Panc1 (cell line): ENCODE measurements around the gene SSH3. TPM values are rescaled to one million over a fixed set of nuclear protein-coding genes. Genes with fewer than 3 reads are reported as not detected.

Experiments used
- ATAC-seq: fragments of 200-7000 bp; cut with Tn5 transposase; 2 replicates; pipeline ENCODE4 v1.9.1; 2020; ENCODE audit warnings: mild to moderate bottlenecking, moderate library complexity
- BruUV-seq: library from RNA; stranded (reverse); fragments of 400-500 nt; replicated peaks from 2 replicates; lab custom pipeline; 2021; lab: Mats Ljungman, UMichigan
- CTCF ChIA-PET: fragments of 300-600 bp; sonication (Branson Sonifier 250); formaldehyde crosslinking; loops from one replicate; lab custom pipeline; 2022; ENCODE audit warnings: antibody characterized with exemption; lab: Charles Lee
- POLR2A ChIA-PET: fragments of 300-600 bp; sonication (Branson Sonifier 250); formaldehyde crosslinking; loops from one replicate; lab custom pipeline; 2022; ENCODE audit warnings: antibody characterized with exemption; lab: Charles Lee
- DNase-seq: peaks from one replicate; pipeline ENCODE4 v3.0.0-alpha.2; 2010; ENCODE audit warnings: low read depth, low spot score
- H3K27ac ChIP-seq: 2 replicates; pipeline ENCODE4 v1.5.1; 2011; ENCODE audit warnings: mild to moderate bottlenecking, low read length, inconsistent platforms
- H3K27me3 ChIP-seq: fragments of 200-500 bp; sonication (Bioruptor generic); 2 replicates; pipeline ENCODE4 v1.6.0; 2014; ENCODE audit warnings: low read length, inconsistent platforms; ENCODE audit not compliant: control insufficient read depth, insufficient read depth
- H3K36me3 ChIP-seq: fragments of 200-500 bp; sonication (Bioruptor generic); 2 replicates; pipeline ENCODE4 v1.5.1; 2014; ENCODE audit warnings: inconsistent platforms, mild to moderate bottlenecking, low read length, moderate library complexity; ENCODE audit not compliant: control insufficient read depth, insufficient read depth
- H3K4me1 ChIP-seq: 2 replicates; pipeline ENCODE4 v1.5.1; 2011; ENCODE audit warnings: inconsistent platforms, mild to moderate bottlenecking, low read length, moderate library complexity; ENCODE audit not compliant: control insufficient read depth, insufficient read depth
- H3K4me3 ChIP-seq, 2 experiments: 2 replicates each; pipeline ENCODE4 v1.5.1; 2011 to 2012; ENCODE audit warnings: low read depth in 2 of 2, low read length in 2 of 2, mild to moderate bottlenecking in 2 of 2, inconsistent platforms in 1 of 2, moderate library complexity in 1 of 2
- H3K9me3 ChIP-seq: fragments of 200-500 bp; sonication (Bioruptor generic); 2 replicates; pipeline ENCODE4 v1.5.1; 2014; ENCODE audit warnings: low read depth, mild to moderate bottlenecking, inconsistent platforms, low read length, moderate library complexity; ENCODE audit not compliant: control insufficient read depth, insufficient read depth
- POLR2AphosphoS5 ChIP-seq: IDR thresholded peaks from 2 replicates; pipeline ENCODE4 v1.6.1; 2012; ENCODE audit warnings: mild to moderate bottlenecking, low read depth, low read length, moderate library complexity
- SIN3A ChIP-seq: IDR thresholded peaks from 2 replicates; pipeline ENCODE4 v1.6.1; 2012; ENCODE audit warnings: low read depth, mild to moderate bottlenecking, low read length, moderate library complexity, borderline replicate concordance; ENCODE audit not compliant: insufficient read depth
- TCF7L2 ChIP-seq: IDR thresholded peaks from 2 replicates; pipeline ENCODE4 v1.6.1; 2011; ENCODE audit warnings: mild to moderate bottlenecking, low read depth, low read length, inconsistent platforms
- in situ Hi-C: cut with HindIII; loops from 2 replicates; pipeline ENCODE4 v1.10.0; 2016; ENCODE audit warnings: low sequenced_read_pairs, low pct_unique_long_range_greater_than_20kb
- intact Hi-C: fragments of 100-400 bp; cut with micrococcal nuclease; formaldehyde crosslinking; loops from one replicate; pipeline ENCODE4 v1.10.0; 2022; ENCODE audit not compliant: unreplicated experiment
- total RNA-seq: library from RNA; stranded (reverse); gene quantifications from one replicate; pipeline ENCODE4 v1.2.1, GENCODE V29; 2021; ENCODE audit not compliant: unreplicated experiment
- TF ChIP-seq, protein P1 (sequence below): fragments of 450-650 bp; IDR thresholded peaks from 2 replicates; pipeline ENCODE4 v1.5.1; 2017; ENCODE audit warnings: mild to moderate bottlenecking
- TF ChIP-seq, protein P2 (sequence below), 2 experiments: IDR thresholded peaks; 2 replicates each; pipeline ENCODE4 v1.6.1; 2011 to 2012; ENCODE audit warnings: low read depth in 2 of 2, control low read depth in 1 of 2, low read length in 1 of 2, mild to moderate bottlenecking in 1 of 2, moderate library complexity in 1 of 2; ENCODE audit not compliant: insufficient read depth in 1 of 2

The SSH3 gene
- total RNA-seq, 1 experiment from 2014 or later, result 79.8 TPM

DNA sequence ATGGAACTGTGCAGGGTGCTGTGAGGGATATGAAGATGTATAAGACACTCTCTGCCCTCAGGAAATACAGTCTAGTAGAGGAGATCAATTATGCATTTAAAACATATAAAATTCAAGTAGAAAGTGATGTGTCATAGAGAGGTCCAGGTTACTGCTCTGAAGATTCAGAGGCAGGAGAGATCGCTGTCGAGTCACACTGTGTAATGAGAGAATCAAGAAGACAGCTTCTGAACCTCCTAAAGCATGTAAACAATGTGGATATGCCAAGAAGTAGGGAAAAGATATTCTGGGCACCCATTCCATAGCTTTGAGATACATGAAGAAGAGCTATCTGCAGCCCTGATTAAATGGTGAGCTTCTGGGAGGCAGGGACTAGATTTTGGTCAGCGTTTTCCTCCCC, 16.7 kb downstream of the SSH3 start:
- POLR2A ChIA-PET, result no interaction called here
- no peak overlapping the region for H3K27ac ChIP-seq
- CTCF ChIA-PET, result interaction anchor here (0.5 to 1.4 kb wide), 3 partner anchors 51 to 139 kb away, joined by 3 to 9 read pairs (median 7); no protein-coding TSS in a partner anchor
- TF ChIP-seq TCF7L2, result no peak
- TF ChIP-seq, protein P1, sequence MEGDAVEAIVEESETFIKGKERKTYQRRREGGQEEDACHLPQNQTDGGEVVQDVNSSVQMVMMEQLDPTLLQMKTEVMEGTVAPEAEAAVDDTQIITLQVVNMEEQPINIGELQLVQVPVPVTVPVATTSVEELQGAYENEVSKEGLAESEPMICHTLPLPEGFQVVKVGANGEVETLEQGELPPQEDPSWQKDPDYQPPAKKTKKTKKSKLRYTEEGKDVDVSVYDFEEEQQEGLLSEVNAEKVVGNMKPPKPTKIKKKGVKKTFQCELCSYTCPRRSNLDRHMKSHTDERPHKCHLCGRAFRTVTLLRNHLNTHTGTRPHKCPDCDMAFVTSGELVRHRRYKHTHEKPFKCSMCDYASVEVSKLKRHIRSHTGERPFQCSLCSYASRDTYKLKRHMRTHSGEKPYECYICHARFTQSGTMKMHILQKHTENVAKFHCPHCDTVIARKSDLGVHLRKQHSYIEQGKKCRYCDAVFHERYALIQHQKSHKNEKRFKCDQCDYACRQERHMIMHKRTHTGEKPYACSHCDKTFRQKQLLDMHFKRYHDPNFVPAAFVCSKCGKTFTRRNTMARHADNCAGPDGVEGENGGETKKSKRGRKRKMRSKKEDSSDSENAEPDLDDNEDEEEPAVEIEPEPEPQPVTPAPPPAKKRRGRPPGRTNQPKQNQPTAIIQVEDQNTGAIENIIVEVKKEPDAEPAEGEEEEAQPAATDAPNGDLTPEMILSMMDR, result no peak
- no peak for TF ChIP-seq POLR2AphosphoS5
- TF ChIP-seq, protein P2, sequence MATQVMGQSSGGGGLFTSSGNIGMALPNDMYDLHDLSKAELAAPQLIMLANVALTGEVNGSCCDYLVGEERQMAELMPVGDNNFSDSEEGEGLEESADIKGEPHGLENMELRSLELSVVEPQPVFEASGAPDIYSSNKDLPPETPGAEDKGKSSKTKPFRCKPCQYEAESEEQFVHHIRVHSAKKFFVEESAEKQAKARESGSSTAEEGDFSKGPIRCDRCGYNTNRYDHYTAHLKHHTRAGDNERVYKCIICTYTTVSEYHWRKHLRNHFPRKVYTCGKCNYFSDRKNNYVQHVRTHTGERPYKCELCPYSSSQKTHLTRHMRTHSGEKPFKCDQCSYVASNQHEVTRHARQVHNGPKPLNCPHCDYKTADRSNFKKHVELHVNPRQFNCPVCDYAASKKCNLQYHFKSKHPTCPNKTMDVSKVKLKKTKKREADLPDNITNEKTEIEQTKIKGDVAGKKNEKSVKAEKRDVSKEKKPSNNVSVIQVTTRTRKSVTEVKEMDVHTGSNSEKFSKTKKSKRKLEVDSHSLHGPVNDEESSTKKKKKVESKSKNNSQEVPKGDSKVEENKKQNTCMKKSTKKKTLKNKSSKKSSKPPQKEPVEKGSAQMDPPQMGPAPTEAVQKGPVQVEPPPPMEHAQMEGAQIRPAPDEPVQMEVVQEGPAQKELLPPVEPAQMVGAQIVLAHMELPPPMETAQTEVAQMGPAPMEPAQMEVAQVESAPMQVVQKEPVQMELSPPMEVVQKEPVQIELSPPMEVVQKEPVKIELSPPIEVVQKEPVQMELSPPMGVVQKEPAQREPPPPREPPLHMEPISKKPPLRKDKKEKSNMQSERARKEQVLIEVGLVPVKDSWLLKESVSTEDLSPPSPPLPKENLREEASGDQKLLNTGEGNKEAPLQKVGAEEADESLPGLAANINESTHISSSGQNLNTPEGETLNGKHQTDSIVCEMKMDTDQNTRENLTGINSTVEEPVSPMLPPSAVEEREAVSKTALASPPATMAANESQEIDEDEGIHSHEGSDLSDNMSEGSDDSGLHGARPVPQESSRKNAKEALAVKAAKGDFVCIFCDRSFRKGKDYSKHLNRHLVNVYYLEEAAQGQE (IDR thresholded peaks at IDR 0.05; ENCODE audit: insufficient read depth in 1 of 2, low read depth in 2 of 2, low read length in 1 of 2), result no peak
- no peak for TF ChIP-seq SIN3A
- no peak overlapping the region for H3K4me3 ChIP-seq
- ATAC-seq (no peak), DNase-seq (no peak)
- H3K4me1 ChIP-seq, result peaks cover 6% of the 10 kb centered on the region; the same call in 1 of the 2 replicates
- H3K9me3 ChIP-seq, result no peaks in the 10 kb centered on the region
- H3K36me3 ChIP-seq, result no peaks in the 10 kb centered on the region
- H3K27me3 ChIP-seq, result no peaks in the 10 kb centered on the region
- intact Hi-C loops, result no loop called here
- no TSS peak for BruUV-seq
- in situ Hi-C loops, result no loop called here

DNA sequence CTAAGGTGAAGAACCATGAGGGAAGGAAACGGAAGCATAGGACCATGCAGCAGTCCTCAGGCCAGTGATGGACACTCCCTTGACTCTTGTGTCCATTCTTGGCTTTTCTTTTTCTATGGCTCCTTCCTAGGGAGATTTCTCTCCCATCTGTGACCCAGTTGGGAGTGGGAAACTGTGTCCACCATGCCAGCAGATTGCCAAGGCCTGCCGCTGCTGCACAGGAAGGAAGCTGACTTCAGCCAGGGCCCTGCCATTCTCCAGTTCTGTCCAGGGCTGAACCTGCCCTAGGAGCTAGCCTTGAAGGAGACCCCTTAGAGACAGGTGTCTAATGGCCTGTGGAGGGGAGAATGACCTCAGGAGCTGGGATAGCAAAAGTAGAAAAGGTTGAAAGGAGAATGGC, 17.4 kb downstream of the SSH3 start:
- POLR2A ChIA-PET, result no interaction called here
- intact Hi-C loops, result no loop called here
- in situ Hi-C loops, result no loop called here

More for the DNA sequence above, 17.4 kb downstream of the SSH3 start:
- ATAC-seq (no peak), DNase-seq (no peak)
- H3K4me1 ChIP-seq, result peaks cover 6% of the 10 kb centered on the region; the same call in 1 of the 2 replicates
- CTCF ChIA-PET, result interaction anchor here (0.6 to 1.4 kb wide), 2 partner anchors 61 to 140 kb away, joined by 3 to 9 read pairs; no protein-coding TSS in a partner anchor
- BruUV-seq, result no TSS peak
- H3K27ac ChIP-seq, result no peak overlapping the region
- no peaks in the 10 kb centered on the region for H3K36me3 ChIP-seq
- no peaks in the 10 kb centered on the region for H3K27me3 ChIP-seq
- no peak overlapping the region for H3K4me3 ChIP-seq
- no peaks in the 10 kb centered on the region for H3K9me3 ChIP-seq
- TF ChIP-seq SIN3A (no peak), TCF7L2 (no peak), POLR2AphosphoS5 (no peak)
- TF ChIP-seq, protein P2 (IDR thresholded peaks at IDR 0.05; ENCODE audit: insufficient read depth in 1 of 2, low read depth in 2 of 2, low read length in 1 of 2), result no peak
- TF ChIP-seq, protein P1, result no peak
